GM23338 (cell line): ENCODE measurements around the gene KRTAP4-9. TPM values are rescaled to one million over a fixed set of nuclear protein-coding genes. Genes with fewer than 3 reads are reported as not detected.

Experiments used
- ATAC-seq: fragments of 200-7000 bp; cut with Tn5 transposase; 3 replicates; pipeline ENCODE4 v1.9.1; 2020
- DNase-seq: peaks from one replicate; pipeline ENCODE4 v3.0.0-alpha.2; 2015; ENCODE audit warnings: low spot score
- H2AFZ ChIP-seq: fragments of 200-600 bp; sonication (generic); 2 replicates; pipeline ENCODE4 v1.8.0; 2016; ENCODE audit warnings: antibody characterized with exemption, mild to moderate bottlenecking, moderate library complexity
- H3F3A ChIP-seq: fragments of 200-600 bp; sonication (generic); replicated peaks from 2 replicates; pipeline ENCODE4 v1.8.0; 2017; ENCODE audit warnings: antibody characterized with exemption, mixed run types, low read depth
- H3K27ac ChIP-seq: fragments of 200-600 bp; sonication (generic); 2 replicates; pipeline ENCODE4 v1.6.1; 2016; ENCODE audit warnings: low read depth
- H3K27me3 ChIP-seq: fragments of 200-600 bp; sonication (generic); 2 replicates; pipeline ENCODE4 v1.8.0; 2016; ENCODE audit warnings: mild to moderate bottlenecking, mixed run types, moderate library complexity; ENCODE audit not compliant: insufficient read depth
- H3K36me3 ChIP-seq: fragments of 200-600 bp; sonication (generic); 2 replicates; pipeline ENCODE4 v1.8.0; 2016; ENCODE audit warnings: mild to moderate bottlenecking; ENCODE audit not compliant: insufficient read depth
- H3K4me1 ChIP-seq: fragments of 200-600 bp; sonication (generic); 2 replicates; pipeline ENCODE4 v1.8.0; 2016; ENCODE audit warnings: mild to moderate bottlenecking, moderate library complexity; ENCODE audit not compliant: insufficient read depth
- H3K4me2 ChIP-seq: fragments of 200-600 bp; sonication (generic); 2 replicates; pipeline ENCODE4 v1.7.1; 2017; ENCODE audit warnings: mixed run types
- H3K4me3 ChIP-seq: fragments of 200-600 bp; sonication (generic); 2 replicates; pipeline ENCODE4 v1.6.1; 2016; ENCODE audit warnings: mixed run types
- H3K79me2 ChIP-seq: fragments of 200-600 bp; sonication (generic); replicated peaks from 2 replicates; pipeline ENCODE4 v1.8.0; 2017; ENCODE audit warnings: mild to moderate bottlenecking; ENCODE audit not compliant: insufficient read depth
- H3K9me2 ChIP-seq: fragments of 200-600 bp; sonication (generic); 2 replicates; pipeline ENCODE4 v1.8.0; 2017; ENCODE audit not compliant: insufficient read depth
- H4K20me1 ChIP-seq: fragments of 200-600 bp; sonication (generic); replicated peaks from 2 replicates; pipeline ENCODE4 v1.8.0; 2017; ENCODE audit warnings: mild to moderate bottlenecking; ENCODE audit not compliant: insufficient read depth
- H3K27ac Mint-ChIP-seq: 2 replicates; pipeline ENCODE4 v1.8.0; 2020; ENCODE audit warnings: inconsistent platforms, mild to moderate bottlenecking, moderate library complexity, mixed read lengths
- H3K27me3 Mint-ChIP-seq: 3 replicates; pipeline ENCODE4 v1.8.0; 2022; ENCODE audit warnings: low read depth, mild to moderate bottlenecking, moderate library complexity, mixed read lengths, inconsistent platforms; ENCODE audit not compliant: insufficient read depth, poor library complexity
- H3K36me3 Mint-ChIP-seq: 3 replicates; pipeline ENCODE4 v1.8.0; 2021; ENCODE audit warnings: low read depth, mild to moderate bottlenecking, inconsistent platforms, moderate library complexity, mixed read lengths
- H3K4me1 Mint-ChIP-seq: 3 replicates; pipeline ENCODE4 v1.8.0; 2020; ENCODE audit warnings: mild to moderate bottlenecking, inconsistent platforms, mixed read lengths
- H3K4me3 Mint-ChIP-seq: 3 replicates; pipeline ENCODE4 v1.8.0; 2021; ENCODE audit warnings: moderate library complexity, mild to moderate bottlenecking, inconsistent platforms, mixed read lengths
- H3K9me3 Mint-ChIP-seq: 3 replicates; pipeline ENCODE4 v1.8.0; 2020; ENCODE audit warnings: moderate library complexity, mild to moderate bottlenecking, inconsistent platforms, mixed read lengths
- CREB1 ChIP-seq: fragments of 250-450 bp; sonication (Bioruptor Pico); IDR thresholded peaks from 2 replicates; pipeline ENCODE4 v1.5.0; 2020; ENCODE audit warnings: low read depth, mild to moderate bottlenecking, moderate library complexity
- CTCF ChIP-seq, 2 experiments: fragments of 200-600 bp in 1 of 2; sonication (generic) in 1 of 2; conservative IDR thresholded peaks; 2 replicates each; pipeline versions ENCODE4 v1.5.1 to v1.6.1; 2016 to 2017; ENCODE audit warnings: antibody characterized with exemption in 2 of 2, low read depth in 2 of 2, mild to moderate bottlenecking in 2 of 2, moderate library complexity in 1 of 2
- ETS1 ChIP-seq: IDR thresholded peaks from 2 replicates; pipeline ENCODE4 v1.6.1; 2016; ENCODE audit warnings: antibody characterized with exemption
- EZH2 ChIP-seq: fragments of 200-600 bp; sonication (generic); IDR thresholded peaks from one replicate; pipeline ENCODE4 v1.8.0; 2017; ENCODE audit warnings: antibody characterized with exemption, mild to moderate bottlenecking, low read depth; ENCODE audit not compliant: unreplicated experiment
- EZH2phosphoT487 ChIP-seq: fragments of 200-600 bp; sonication (generic); IDR thresholded peaks from one replicate; pipeline ENCODE4 v1.8.1; 2018; ENCODE audit warnings: antibody characterized with exemption; ENCODE audit not compliant: unreplicated experiment
- JUNB ChIP-seq: IDR thresholded peaks from one replicate; pipeline ENCODE4 v1.6.1; 2016; ENCODE audit warnings: antibody characterized with exemption; ENCODE audit not compliant: unreplicated experiment
- NANOG ChIP-seq: IDR thresholded peaks from 2 replicates; pipeline ENCODE4 v1.6.1; 2016; ENCODE audit warnings: antibody characterized with exemption, borderline replicate concordance
- REST ChIP-seq: IDR thresholded peaks from one replicate; pipeline ENCODE4 v1.6.1; 2018; ENCODE audit warnings: antibody characterized with exemption; ENCODE audit not compliant: unreplicated experiment
- STAT1 ChIP-seq: IDR thresholded peaks from one replicate; pipeline ENCODE4 v1.6.1; 2016; ENCODE audit warnings: antibody characterized with exemption; ENCODE audit not compliant: unreplicated experiment
- ZNF114 ChIP-seq: fragments of 250-450 bp; sonication (Bioruptor Pico); IDR thresholded peaks from 2 replicates; pipeline ENCODE4 v1.5.0; 2020; ENCODE audit warnings: mild to moderate bottlenecking, moderate library complexity
- ZNF331 ChIP-seq: fragments of 250-450 bp; sonication (Bioruptor Pico); IDR thresholded peaks from 2 replicates; pipeline ENCODE4 v1.5.0; 2020; ENCODE audit warnings: low read depth, mild to moderate bottlenecking, moderate library complexity
- ZNF462 ChIP-seq: fragments of 250-450 bp; sonication (Bioruptor Pico); IDR thresholded peaks from 2 replicates; pipeline ENCODE4 v1.5.0; 2020; ENCODE audit warnings: mild to moderate bottlenecking, moderate library complexity
- polyA plus RNA-seq: library from polyadenylated mRNA; unstranded; fragments of >200 nt; fragmentation: Nextera tagmentation; extraction: Ambion mirVana; gene quantifications from 2 replicates; pipeline ENCODE4 v1.2.1, GENCODE V29; 2016
- total RNA-seq: library from RNA; depleted of rRNA; stranded (reverse); fragments of >200 nt; shearing (Covaris generic); gene quantifications from 2 replicates; pipeline ENCODE4 v1.2.3, GENCODE V29; 2014

KRTAP4-9 gene
- total and polyA plus RNA-seq, 2 experiments from 2014 or later = not detected

GRCh38 chr17:41071606-41072360 is 33.4 kb upstream of the KRTAP4-9 start:
- Mint-ChIP-seq H3K9me3 (no peaks in the 10 kb centered on the region; the same call in 2 of the 3 replicates), H3K27ac (no peak overlapping the region), H3K27me3 (no peaks in the 10 kb centered on the region), H3K4me1 (no peaks in the 10 kb centered on the region), H3K4me3 (no peak overlapping the region), H3K36me3 (no peaks in the 10 kb centered on the region)
- Histone ChIP-seq H4K20me1 (no peaks in the 10 kb centered on the region), H3K36me3 (no peaks in the 10 kb centered on the region), H3F3A (no peaks in the 10 kb centered on the region), H3K4me1 (no peaks in the 10 kb centered on the region), H3K4me3 (no peak overlapping the region), H3K4me2 (no peak overlapping the region), H2AFZ (no peak overlapping the region), H3K79me2 (no peaks in the 10 kb centered on the region), H3K27me3 (no peaks in the 10 kb centered on the region), H3K27ac (no peak overlapping the region), H3K9me2 (no peaks in the 10 kb centered on the region; the same call in none of the 2 replicates)
- TF ChIP-seq NANOG = no peak
- no peak for TF ChIP-seq JUNB
- TF ChIP-seq ETS1 = no peak
- no peak for TF ChIP-seq ZNF114 (CRISPR knock-in tag)
- TF ChIP-seq EZH2phosphoT487 = no peak
- no peak for TF ChIP-seq CREB1 (CRISPR knock-in tag)
- no peak for TF ChIP-seq EZH2
- no peak for TF ChIP-seq ZNF331 (CRISPR knock-in tag)
- TF ChIP-seq REST = no peak
- no peak for TF ChIP-seq STAT1
- no peak for TF ChIP-seq CTCF (conservative IDR thresholded peaks at IDR 0.05; ENCODE audit: low read depth in 2 of 2)
- TF ChIP-seq ZNF462 = no peak
- DNase-seq (no peak), ATAC-seq (no peak)
